NCI-H2107 treated with DMSO at 0.1 percent for 48 hours (cell line): Measurements from ENCODE around the gene NRDC.

Experiments
- DNase-seq: peaks from one replicate; lab custom pipeline; 2025; ENCODE audit not compliant: unreplicated experiment; lab: John Stamatoyannopoulos, UW

NRDC gene

GRCh38 chr1:51784997-51785421 lies 93.5 kb downstream of the NRDC start:
- DNase-seq: no peak

- DNase-seq: no peak
These were observed 97.6 kb downstream of the NRDC start for GRCh38 chr1:51780927-51781326.

GRCh38 chr1:51776408-51776807 lies 102.1 kb downstream of the NRDC start:
- no peak for DNase-seq

DNA sequence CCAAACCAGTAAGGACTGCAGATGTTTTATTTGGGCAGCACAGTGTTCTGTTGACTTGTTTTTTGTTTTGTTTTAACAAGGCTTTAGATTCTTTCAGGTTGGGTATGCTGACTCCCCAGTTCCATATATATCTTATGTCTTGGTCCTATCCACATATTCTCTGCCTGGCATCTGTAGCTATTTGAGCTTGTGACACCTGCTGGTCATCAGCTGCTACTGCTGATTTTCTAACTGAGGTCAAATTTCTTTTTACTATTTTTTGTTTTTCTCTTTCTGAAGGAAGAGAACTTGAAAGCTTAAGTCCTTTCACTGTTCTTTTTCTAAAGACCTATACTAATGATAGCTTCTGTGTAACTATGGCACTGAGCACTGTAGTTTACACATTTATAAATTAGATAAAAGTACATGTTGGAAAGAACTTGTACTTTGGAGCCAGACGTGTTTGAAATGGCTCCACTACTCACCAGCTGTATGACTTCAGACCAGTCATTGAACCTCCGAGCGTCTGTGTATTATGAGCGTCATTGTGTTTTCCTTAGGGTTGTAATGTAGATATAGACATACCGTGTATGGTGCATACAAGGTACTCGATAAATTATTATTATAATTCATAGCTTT lies 109.4 kb downstream of the NRDC start:
- DNase-seq: peak; percentile 56

- no peak for DNase-seq
These were observed 117.2 kb downstream of the NRDC start for GRCh38 chr1:51761351-51761750.

GRCh38 chr1:51760872-51761271 lies 117.7 kb downstream of the NRDC start:
- no peak for DNase-seq

DNA sequence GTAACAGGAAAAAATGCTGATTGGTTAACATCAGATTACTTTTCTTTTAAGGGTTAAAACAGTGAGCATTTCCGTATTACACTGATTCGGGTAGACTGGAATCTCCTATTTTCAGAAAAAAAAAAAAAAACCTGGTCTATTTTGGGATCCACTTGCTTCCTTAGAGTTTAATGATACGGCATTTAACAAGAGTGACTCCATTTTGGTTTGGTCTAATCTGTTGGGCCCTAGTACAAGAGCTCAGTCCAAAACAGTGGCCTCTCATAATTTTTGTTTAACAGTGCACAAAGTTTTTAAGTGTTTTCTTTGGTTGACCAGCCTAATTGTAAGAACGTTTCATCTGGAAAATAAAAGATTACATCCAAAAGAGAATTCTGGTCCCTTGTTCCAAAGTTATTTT lies 120.2 kb downstream of the NRDC start:
- DNase-seq: no peak

DNA sequence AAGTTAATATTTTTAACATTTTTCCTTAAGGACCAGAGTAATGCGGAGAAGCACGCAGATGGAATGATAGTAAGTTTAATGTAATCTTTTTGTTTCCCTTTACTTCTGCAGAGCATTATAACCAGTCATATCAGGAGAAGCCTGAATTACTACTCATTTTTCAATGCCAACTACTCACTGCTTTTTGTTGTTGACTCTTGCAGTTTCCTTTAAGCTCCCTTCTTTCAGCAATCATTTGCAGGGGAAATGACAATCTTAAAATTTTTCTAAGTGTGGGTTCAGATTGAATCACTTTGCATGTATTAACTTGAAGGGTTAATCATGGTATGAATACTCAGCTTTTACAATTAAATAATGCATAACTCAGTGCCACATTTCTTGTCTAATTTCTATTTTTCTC lies 122.2 kb downstream of the NRDC start:
- DNase-seq: no peak

GRCh38 chr1:51755437-51755836 lies 123.1 kb downstream of the NRDC start:
- DNase-seq: no peak

- DNase-seq: no peak
These were observed 123.9 kb downstream of the NRDC start for GRCh38 chr1:51754666-51755065.

- no peak for DNase-seq
These were observed 124.6 kb downstream of the NRDC start for GRCh38 chr1:51753969-51754368.

- no peak for DNase-seq
These were observed 126.2 kb downstream of the NRDC start for GRCh38 chr1:51752073-51752948.

GRCh38 chr1:51750729-51751128 lies 127.8 kb downstream of the NRDC start:
- no peak for DNase-seq

DNA sequence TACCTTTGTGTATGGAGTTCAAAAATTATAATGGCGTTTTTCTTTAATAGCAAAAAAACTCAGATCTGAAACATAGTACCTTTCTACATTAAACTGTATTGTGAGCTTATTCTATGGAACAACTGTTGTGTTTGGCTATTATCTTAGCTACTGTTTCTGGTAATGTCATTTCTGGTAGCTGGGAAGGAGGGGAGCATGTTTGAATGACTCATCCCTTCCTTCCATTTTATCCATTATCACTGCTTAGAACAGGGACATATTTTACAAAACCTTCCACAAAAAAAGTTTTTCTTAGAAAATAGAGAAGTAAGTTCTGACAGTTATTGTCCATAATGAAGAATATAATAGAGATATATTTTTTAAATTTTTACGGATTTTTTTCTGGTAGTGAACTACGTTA lies 128.3 kb downstream of the NRDC start:
- no peak for DNase-seq

- no peak for DNase-seq
These were observed 129.4 kb downstream of the NRDC start for GRCh38 chr1:51749151-51749550.

DNA sequence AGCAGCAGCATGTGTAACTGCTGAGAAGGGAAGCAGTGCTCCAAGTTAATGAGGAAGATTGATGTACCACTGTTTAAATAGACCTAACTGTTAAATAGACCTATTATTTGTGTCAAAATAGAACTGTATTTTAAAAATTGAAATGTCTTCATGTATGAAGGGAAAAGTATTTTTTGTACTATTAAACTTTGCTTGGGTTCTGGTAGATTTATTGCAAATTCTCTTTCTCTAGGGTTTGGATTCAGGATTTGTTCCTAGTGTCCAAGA lies 133.3 kb downstream of the NRDC start:
- DNase-seq: no peak

- no peak for DNase-seq
These were observed 133.8 kb downstream of the NRDC start for GRCh38 chr1:51744506-51745303.

DNA sequence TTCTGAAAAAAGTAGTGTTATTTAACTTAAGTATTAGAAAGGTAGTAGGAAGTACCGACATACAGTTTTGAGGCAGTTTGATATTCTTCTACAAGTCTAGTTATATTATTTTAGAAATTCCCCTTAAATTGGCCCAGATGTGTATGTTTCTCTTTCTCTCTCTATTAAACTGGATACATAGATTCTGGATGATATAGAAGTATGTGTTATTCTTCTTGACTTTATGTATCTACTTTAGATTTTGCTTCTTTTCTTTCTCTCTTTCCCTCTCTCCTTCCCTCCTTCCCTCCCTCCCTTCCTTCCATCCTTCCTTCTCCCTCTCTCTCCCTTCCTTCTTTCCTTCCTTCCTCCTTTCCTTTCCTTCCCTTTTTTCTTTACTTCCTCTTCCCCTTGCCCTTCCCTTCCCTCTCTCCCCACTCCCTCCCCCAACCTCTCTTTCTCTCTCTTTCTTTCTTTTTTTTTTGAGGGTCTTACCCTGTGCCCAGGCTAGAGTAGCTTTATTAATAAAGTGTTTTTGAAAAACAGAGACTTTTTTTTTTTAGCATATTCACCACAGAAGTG lies 137.3 kb downstream of the NRDC start:
- DNase-seq: no peak

- no peak for DNase-seq
These were observed 137.9 kb downstream of the NRDC start for GRCh38 chr1:51740652-51741051.
